Keratinocyte (primary cell): ENCODE data around the gene MIA3.

Source experiments
- EZH2 ChIP-seq: IDR thresholded peaks from one replicate; pipeline ENCODE4 v1.6.1; 2012; ENCODE audit warnings: inconsistent platforms, mild to moderate bottlenecking, low read length, moderate library complexity
- TF ChIP-seq, protein P1 (sequence below), 3 experiments: IDR thresholded peaks in 1 of 3; conservative IDR thresholded peaks in 1 of 3; optimal IDR thresholded peaks in 1 of 3; 2 replicates in 2 of 3; 3 replicates in 1 of 3; pipeline versions ENCODE3 to v1.5.1; 2011; ENCODE audit warnings: low read length in 3 of 3, mild to moderate bottlenecking in 3 of 3, moderate library complexity in 2 of 3, control low read depth in 1 of 3, inconsistent platforms in 1 of 3; ENCODE audit not compliant: insufficient read depth in 2 of 3; ENCODE audit errors: extremely low read depth in 1 of 3

DNA sequence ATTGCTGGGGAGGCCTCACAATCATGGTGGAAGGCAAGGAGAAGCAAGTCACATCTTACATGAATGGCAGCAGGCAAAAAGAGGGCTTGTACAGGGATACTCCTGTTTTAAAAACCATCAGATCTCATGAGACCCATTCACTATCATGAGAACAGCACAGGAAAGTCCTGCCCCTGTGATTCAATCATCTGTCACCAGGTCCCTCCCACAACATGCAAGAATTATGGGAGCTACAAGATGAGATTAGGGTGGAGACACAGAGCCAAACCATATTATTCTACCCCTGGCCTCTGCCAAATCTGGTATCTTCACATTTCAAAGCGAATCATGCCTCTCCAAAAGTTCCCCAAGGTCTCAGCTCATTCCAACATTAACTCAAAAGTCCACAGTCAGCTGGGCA, 11.1 kb upstream of the MIA3 start:
- TF ChIP-seq, protein P1, sequence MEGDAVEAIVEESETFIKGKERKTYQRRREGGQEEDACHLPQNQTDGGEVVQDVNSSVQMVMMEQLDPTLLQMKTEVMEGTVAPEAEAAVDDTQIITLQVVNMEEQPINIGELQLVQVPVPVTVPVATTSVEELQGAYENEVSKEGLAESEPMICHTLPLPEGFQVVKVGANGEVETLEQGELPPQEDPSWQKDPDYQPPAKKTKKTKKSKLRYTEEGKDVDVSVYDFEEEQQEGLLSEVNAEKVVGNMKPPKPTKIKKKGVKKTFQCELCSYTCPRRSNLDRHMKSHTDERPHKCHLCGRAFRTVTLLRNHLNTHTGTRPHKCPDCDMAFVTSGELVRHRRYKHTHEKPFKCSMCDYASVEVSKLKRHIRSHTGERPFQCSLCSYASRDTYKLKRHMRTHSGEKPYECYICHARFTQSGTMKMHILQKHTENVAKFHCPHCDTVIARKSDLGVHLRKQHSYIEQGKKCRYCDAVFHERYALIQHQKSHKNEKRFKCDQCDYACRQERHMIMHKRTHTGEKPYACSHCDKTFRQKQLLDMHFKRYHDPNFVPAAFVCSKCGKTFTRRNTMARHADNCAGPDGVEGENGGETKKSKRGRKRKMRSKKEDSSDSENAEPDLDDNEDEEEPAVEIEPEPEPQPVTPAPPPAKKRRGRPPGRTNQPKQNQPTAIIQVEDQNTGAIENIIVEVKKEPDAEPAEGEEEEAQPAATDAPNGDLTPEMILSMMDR (optimal IDR thresholded peaks at IDR 0.05 in 1 of 3, IDR thresholded peaks at IDR 0.05 in 1 of 3, conservative IDR thresholded peaks at IDR 0.05 in 1 of 3; ENCODE audit: extremely low read depth in 1 of 3, insufficient read depth in 2 of 3, low read length in 3 of 3), result no peak
- TF ChIP-seq EZH2, result no peak
